GM10847 (cell line): ENCODE results near the gene LSM5.

Experiments
- POLR2A ChIP-seq: IDR thresholded peaks from 2 replicates; pipeline ENCODE4 v1.6.1; 2011; ENCODE audit not compliant: insufficient read length; ENCODE audit errors: extremely low read depth

The LSM5 gene

GRCh38 chr7:32490127-32490796 is at the start of gene LSM5:
LSM5 (minus strand) TSS chr7:32490380; CDS start chr7:32490365, 15 bp downstream.
- TF ChIP-seq POLR2A, result peak; percentile 58

- TF ChIP-seq POLR2A, result no peak
Measured at GRCh38 chr7:32539366-32539765, 49.2 kb upstream of the LSM5 start.

- no peak for TF ChIP-seq POLR2A
Measured at GRCh38 chr7:32537760-32538159, 47.6 kb upstream of the LSM5 start.

- no peak for TF ChIP-seq POLR2A
Measured at GRCh38 chr7:32536585-32536984, 46.4 kb upstream of the LSM5 start.

GRCh38 chr7:32536016-32536415 is 45.8 kb upstream of the LSM5 start:
- no peak for TF ChIP-seq POLR2A

GRCh38 chr7:32535162-32535702 is 45.1 kb upstream of the LSM5 start:
- no peak for TF ChIP-seq POLR2A

- TF ChIP-seq POLR2A, result no peak
Measured at GRCh38 chr7:32533276-32534029, 43.3 kb upstream of the LSM5 start.

- TF ChIP-seq POLR2A, result no peak
Measured at GRCh38 chr7:32532716-32533115, 42.5 kb upstream of the LSM5 start.

GRCh38 chr7:32532086-32532485 is 41.9 kb upstream of the LSM5 start:
- no peak for TF ChIP-seq POLR2A

GRCh38 chr7:32531402-32531801 is 41.2 kb upstream of the LSM5 start:
- no peak for TF ChIP-seq POLR2A

- no peak for TF ChIP-seq POLR2A
Measured at GRCh38 chr7:32525839-32526238, 35.7 kb upstream of the LSM5 start.

GRCh38 chr7:32524631-32525030 is 34.5 kb upstream of the LSM5 start:
- no peak for TF ChIP-seq POLR2A

- no peak for TF ChIP-seq POLR2A
Measured at GRCh38 chr7:32522746-32523530, 32.8 kb upstream of the LSM5 start.

GRCh38 chr7:32519763-32520162 is 29.6 kb upstream of the LSM5 start:
- TF ChIP-seq POLR2A, result no peak

GRCh38 chr7:32518534-32519140 is 28.5 kb upstream of the LSM5 start:
- no peak for TF ChIP-seq POLR2A

GRCh38 chr7:32516551-32517100 is 26.4 kb upstream of the LSM5 start:
- TF ChIP-seq POLR2A, result no peak
